Measurements from ENCODE around the gene THEM5.

THEM5 gene

GRCh38 chr1:151816548-151817352 lies 36.8 kb downstream of the THEM5 start:
- no peak for DNase-seq

GRCh38 chr1:151815716-151816327 lies 37.7 kb downstream of the THEM5 start:
- DNase-seq = no peak

GRCh38 chr1:151814971-151815545 lies 38.5 kb downstream of the THEM5 start:
- no peak for DNase-seq

- DNase-seq = no peak
Observed at GRCh38 chr1:151814426-151814825, 39.1 kb downstream of the THEM5 start.

GRCh38 chr1:151813271-151813977 lies 40.1 kb downstream of the THEM5 start:
- DNase-seq = no peak

GRCh38 chr1:151811181-151811580 lies 42.3 kb downstream of the THEM5 start:
- DNase-seq = no peak

- DNase-seq = no peak
Observed at GRCh38 chr1:151809985-151810556, 43.4 kb downstream of the THEM5 start.

- peak in 1 of 2 experiments; percentile 23 for DNase-seq
Observed at GRCh38 chr1:151809290-151809984, 44.1 kb downstream of the THEM5 start.

- DNase-seq = no peak
Observed at GRCh38 chr1:151807766-151808165, 45.7 kb downstream of the THEM5 start.

- no peak for DNase-seq
Observed at GRCh38 chr1:151807131-151807530, 46.4 kb downstream of the THEM5 start.

- no peak for DNase-seq
Observed at GRCh38 chr1:151806170-151806569, 47.3 kb downstream of the THEM5 start.

GRCh38 chr1:151805066-151805820 lies 48.3 kb downstream of the THEM5 start, which contains the start of gene LINGO4:
TSS of gene LINGO4 (minus strand) at chr1:151805419. CDS start at chr1:151802704, 2,715 bp downstream.
- DNase-seq = no peak

GRCh38 chr1:151803915-151804314 lies 49.6 kb downstream of the THEM5 start:
- DNase-seq = no peak

- DNase-seq = no peak
Observed at GRCh38 chr1:151803164-151803563, 50.3 kb downstream of the THEM5 start.

- DNase-seq = no peak
Observed at GRCh38 chr1:151802372-151802771, 51.1 kb downstream of the THEM5 start.

- DNase-seq = no peak
Observed at GRCh38 chr1:151801846-151802245, 51.7 kb downstream of the THEM5 start.

- no peak for DNase-seq
Observed at GRCh38 chr1:151801310-151801820, 52.1 kb downstream of the THEM5 start.

GRCh38 chr1:151800830-151801229 lies 52.7 kb downstream of the THEM5 start:
- no peak for DNase-seq

GRCh38 chr1:151799179-151800022 lies 54.1 kb downstream of the THEM5 start:
- DNase-seq = no peak

- no peak for DNase-seq
Observed at GRCh38 chr1:151798571-151798970, 54.9 kb downstream of the THEM5 start.
